DMS53 treated with DMSO at 0.1 percent for 48 hours (cell line): ENCODE measurements around the gene CCDC152.
"Not testable (repeated sequence)": the region's sequence is repeated elsewhere in the genome, so short reads cannot be mapped to it uniquely, and the experiment has no call there.

Experiments used
- DNase-seq: peaks from one replicate; lab custom pipeline; 2025; ENCODE audit not compliant: unreplicated experiment; lab: John Stamatoyannopoulos, UW

The CCDC152 gene, protein sequence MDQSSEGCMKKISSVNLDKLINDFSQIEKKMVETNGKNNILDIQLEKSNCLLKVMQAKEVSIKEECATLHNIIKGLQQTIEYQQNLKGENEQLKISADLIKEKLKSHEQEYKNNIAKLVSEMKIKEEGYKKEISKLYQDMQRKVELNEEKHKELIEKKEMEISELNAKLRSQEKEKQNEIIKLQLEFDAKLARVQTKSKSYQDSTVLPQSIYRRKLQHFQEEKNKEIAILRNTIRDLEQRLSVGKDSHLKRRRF

DNA sequence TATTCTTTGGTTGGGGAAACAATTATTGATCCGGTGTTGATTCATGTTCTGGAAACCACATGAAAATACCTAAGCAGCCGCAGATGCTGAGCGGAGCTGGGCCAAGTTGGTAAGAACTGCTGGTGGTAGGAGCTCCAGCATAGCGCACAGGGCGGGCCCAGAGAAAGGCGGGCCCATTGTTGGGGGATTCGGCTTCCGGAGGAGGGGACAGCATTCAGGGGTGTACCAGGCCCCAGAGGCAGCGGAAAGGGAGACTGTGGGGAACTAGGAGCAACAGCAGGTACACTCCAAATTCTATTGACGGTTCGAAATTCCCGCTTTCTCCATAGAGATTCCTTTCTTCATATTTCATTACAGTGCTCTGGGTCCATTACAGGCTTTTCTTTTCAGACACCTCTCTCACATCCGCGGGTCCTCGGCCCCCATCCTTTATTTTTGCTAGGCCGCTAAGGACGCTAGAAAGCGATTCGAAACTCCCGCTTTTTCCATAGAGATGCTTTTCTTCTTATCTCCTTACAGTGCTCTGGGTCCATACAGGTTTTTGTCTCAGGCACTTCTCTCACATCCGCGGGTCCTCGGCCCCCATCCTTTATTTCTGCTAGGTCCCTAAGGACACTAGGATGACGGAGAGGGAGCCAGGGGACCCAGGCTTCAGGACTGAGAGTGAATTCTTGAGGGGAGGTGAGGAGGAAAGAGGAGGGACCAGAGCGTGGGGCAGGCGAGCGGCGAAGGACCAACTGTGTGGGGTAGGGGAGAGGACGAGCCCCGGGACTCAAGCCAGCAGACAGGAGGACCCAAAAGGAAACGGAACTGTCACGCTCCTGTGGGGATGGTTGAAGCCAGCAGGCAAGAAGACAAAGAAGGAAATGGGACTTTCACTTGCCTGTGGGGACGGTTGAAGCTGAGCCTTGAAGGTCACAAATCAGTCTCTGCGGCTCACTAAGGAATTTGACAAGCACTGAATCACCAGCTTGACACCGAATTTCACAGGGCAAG lies at the start of gene CCDC152:
TSS of gene CCDC152 (plus strand) at position 213 of the 996 bp plus-strand sequence. CDS start 2,304 bp downstream, outside the sequence.
- no peak for DNase-seq

DNA sequence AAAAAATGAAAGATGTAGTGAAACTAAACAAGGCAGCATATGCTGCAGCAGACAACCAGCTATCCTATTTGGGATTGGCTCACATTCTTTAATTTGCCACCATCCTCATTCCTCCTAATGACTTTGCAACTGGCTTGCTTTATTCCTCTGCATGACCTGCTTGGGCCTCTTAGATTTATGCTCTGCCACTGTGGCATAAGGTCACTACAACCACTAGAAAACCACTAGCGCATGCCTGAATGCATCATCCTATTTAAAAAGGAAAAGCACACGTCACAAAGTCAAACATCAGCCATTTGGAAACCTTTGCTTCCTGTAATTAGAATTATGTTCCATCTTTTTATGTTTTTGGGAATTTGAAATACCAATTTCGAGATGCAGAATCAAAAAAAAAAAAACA lies 40.8 kb upstream of the CCDC152 start:
- DNase-seq = peak; percentile 1

DNA sequence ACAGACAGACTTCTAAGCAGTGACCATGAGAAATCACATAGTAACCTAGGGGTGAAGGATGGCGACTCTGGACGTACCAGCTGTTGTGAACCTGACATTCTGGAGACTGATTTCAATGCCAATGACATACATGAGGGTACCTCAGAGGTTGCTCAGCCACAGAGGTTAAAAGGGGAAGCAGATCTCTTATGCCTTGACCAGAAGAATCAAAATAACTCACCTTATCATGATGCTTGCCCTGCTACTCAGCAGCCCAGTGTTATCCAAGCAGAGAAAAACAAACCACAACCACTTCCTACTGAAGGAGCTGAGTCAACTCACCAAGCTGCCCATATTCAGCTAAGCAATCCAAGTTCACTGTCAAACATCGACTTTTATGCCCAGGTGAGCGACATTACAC lies 38.0 kb upstream of the CCDC152 start:
- DNase-seq = no peak

DNA sequence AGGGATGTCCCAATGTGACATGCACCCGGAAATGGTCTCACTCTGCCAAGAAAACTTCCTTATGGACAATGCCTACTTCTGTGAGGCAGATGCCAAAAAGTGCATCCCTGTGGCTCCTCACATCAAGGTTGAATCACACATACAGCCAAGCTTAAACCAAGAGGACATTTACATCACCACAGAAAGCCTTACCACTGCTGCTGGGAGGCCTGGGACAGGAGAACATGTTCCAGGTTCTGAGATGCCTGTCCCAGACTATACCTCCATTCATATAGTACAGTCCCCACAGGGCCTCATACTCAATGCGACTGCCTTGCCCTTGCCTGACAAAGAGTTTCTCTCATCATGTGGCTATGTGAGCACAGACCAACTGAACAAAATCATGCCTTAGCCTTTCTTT lies 37.6 kb upstream of the CCDC152 start:
- DNase-seq = no peak

DNA sequence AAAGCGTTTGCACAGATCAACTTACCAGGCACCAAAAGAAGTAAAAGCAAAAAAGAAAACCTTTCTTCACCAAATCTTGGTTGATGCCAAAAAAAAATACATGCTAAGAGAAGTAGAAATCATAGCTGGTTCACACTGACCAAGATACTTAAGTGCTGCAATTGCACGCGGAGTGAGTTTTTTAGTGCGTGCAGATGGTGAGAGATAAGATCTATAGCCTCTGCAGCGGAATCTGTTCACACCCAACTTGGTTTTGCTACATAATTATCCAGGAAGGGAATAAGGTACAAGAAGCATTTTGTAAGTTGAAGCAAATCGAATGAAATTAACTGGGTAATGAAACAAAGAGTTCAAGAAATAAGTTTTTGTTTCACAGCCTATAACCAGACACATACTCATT lies 36.4 kb upstream of the CCDC152 start:
- DNase-seq = no peak

DNA sequence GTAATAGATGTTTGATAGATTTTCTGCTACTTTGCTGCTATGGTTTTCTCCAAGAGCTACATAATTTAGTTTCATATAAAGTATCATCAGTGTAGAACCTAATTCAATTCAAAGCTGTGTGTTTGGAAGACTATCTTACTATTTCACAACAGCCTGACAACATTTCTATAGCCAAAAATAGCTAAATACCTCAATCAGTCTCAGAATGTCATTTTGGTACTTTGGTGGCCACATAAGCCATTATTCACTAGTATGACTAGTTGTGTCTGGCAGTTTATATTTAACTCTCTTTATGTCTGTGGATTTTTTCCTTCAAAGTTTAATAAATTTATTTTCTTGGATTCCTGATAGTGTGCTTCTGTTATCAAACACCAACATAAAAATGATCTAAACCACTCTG lies 35.1 kb upstream of the CCDC152 start:
- no peak for DNase-seq

DNA sequence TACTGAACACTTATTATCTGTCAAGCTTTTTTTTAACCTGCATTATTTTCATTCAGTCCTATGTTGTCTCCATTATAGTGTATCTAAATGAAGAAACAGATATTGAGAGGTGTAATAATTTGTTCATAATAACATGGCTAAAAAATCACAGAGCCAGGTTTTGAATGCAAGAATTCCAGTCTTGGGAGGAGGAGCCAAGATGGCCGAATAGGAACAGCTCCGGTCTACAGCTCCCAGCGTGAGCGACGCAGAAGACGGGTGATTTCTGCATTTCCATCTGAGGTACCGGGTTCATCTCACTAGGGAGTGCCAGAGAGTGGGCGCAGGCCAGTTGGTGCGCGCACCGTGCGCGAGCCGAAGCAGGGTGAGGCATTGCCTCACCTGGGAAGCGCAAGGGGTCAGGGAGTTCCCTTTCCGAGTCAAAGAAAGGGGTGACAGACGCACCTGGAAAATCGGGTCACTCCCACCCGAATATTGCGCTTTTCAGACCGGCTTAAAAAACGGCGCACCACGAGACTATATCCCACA lies 22.0 kb upstream of the CCDC152 start:
- DNase-seq = not testable (repeated sequence)

DNA sequence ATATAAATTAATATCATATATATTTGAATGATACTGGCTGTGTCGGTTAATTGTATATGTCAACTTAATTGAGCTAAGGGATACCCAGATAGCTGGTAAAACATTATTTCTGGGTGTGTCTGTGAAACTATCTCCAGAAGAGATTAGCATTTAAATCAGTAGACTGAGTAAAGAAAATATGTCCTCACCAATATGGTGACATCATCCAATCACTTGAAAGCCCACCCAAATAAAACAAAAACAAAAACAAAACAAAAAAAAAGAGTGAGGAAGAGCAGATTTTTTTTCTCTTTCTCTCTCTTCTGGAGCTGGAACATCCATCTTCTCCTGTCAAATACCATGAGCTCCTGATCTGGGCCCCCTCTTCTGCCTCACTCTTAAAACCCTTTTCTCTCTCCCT lies 15.7 kb upstream of the CCDC152 start:
- DNase-seq = no peak

DNA sequence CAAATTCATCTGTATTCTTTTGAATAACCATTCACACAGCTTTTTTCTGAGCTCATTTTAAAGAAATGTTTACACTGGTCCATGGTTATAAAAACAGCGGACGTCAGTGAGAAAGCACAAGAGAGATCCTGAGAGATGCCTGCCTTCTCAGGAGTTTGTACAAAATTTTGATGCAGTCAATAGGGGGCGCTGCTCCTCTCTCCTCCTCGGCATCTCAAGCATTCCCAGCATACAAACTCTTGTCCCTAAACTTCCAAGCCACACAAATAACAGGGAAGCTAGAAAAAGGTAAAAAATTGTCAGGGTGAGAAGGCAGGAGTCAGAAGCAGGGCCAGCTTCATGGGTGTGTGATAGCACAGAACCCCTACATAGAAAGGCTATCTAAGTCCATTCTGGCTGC lies 11.2 kb upstream of the CCDC152 start:
- no peak for DNase-seq

DNA sequence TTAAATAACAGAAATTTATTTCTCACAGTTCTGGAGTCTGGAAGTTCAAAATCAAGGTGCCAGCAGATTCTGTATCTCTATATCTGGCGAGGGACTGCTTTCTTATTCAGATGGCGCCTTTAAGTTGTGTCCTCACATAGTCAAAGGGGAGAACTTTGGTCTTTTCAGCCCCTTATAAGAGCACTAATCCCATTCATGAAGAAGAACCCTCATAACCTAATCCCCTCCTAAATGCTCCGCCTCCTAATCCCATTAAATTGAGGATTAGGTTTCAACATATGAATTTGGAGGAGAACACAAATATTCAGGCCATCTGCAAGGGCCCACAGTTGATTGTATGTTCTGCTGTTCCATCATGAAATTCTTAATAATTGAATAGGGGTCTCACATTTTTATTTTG lies 10.8 kb upstream of the CCDC152 start:
- no peak for DNase-seq

DNA sequence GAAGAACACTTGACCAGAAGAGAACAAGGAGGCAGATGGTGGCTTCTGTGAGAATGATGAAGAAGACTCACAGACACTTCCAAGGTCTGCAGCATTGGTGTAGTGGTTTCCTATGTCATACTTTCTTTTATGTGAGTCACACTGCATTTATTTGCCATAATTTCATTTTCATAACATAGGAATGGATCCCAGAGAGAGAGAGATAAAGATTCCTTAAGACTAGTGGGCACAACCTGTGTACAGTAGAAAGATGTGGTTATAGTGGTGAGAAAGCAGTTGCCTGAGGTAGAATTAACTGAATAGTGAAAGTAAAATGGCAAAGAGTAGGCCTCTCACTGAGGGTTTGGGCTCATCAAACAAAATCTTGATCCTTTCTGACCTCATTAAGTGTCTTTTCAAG lies 7.6 kb upstream of the CCDC152 start:
- no peak for DNase-seq

DNA sequence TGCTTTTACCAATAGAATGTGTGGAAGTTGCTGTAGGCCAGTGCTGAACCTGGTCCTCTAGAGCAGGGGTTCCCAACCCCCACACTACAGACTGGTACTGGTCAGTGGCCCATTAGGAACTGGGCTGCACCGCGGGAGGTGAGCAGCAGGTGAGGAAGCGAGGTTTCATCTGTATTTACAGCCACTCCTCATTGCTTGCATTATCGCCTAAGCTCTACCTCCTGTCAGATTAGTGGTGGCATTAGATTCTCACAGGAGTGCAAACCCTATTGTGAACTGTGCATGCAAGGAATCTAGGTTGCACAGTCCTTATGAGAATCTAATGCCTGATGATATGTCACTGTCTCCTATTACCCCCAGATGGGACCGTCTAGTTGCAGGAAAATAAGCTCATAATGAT lies 6.1 kb upstream of the CCDC152 start:
- DNase-seq = no peak

DNA sequence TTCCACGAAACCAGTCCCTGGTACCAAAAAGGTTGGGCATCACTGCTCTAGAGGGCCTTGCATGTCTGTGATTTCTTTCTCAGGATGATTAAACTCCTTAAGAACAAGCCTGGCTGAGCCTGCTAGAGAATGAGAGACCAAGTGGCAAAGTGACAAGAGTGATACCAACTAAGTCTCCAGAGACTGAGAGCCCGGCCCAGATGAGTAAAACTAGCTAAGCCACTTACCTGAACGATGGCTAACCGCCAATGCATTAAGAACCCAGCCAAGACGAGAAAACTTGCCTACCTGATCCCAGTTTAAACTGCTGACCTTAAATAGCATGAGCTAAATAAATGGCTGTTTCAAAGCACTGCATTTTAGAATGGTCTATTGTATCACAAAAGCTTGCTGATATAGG lies 5.6 kb upstream of the CCDC152 start:
- DNase-seq = no peak

DNA sequence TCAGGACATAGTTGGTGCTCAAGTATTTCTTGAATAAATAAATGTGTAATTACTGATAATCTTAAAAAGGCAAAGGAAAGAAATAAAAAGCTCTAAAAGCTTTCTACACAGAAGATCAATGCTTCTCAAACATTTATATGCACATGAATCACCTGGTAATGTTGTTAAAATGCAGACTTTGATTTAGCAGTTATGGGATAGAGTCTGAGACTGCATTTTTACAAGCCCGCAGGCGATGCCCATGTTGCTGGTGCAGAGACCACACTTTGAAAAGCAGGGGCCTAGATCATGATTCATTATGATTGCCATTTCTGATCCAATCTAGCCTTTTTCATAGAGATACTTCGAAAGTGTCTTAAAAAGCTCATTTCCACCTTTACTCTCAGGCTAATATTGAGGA lies 3.5 kb upstream of the CCDC152 start:
- DNase-seq = no peak

DNA sequence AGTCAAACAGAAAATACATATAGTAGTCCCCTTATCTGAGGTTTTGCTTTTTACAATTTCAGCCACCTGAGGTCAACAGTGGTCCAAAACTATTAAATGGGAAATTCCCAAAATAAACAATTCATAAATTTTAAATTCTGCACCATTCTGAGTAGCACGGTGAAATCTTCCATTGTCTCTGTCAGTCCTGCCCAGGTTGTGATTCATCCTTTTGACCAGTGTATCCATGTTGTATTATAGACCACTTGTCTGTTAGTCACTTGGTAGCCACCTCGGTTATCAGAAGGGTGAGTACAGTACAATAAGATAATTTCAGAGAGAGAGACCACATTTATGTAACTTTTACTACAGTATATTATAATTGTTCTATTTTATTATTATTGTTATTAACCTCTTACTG lies 2.8 kb downstream of the CCDC152 start:
- DNase-seq = no peak

DNA sequence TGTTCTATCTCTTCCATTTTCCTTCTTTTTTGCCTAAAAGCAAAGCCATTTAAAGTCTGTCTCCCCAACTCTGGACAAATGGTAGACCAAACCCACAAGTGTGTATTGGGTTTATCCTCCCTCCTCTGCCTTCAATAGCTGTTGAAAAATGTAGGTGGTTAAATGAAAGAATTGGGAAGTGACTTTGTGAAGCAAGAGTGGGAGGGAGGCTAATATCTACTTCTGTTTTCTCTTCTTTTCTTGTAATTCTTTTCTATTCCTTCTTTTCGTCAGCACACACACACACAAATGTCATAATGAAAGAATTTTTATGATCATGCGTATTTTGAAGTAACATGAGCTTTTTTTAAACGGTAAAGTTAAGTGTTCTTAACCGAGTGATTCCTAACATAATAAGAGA lies 3.8 kb downstream of the CCDC152 start:
- no peak for DNase-seq

DNA sequence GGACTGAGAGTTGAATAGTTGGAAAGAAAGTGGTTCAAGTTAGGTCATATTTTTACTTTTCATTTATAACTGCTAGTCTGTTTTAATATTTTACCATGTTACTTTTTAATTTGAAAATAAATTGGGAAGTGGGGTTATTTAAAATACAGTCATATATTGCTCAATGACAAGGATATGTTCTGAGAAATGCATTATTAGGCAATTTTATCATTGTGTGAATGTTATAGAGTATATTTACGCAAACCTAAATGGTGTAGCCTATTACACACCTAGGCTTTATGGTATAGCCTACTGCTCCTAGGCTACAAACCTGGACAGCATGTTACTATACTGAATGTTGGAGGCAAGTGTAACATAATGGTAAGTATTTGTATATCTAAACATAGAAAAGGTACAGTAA lies 5.2 kb downstream of the CCDC152 start:
- no peak for DNase-seq

DNA sequence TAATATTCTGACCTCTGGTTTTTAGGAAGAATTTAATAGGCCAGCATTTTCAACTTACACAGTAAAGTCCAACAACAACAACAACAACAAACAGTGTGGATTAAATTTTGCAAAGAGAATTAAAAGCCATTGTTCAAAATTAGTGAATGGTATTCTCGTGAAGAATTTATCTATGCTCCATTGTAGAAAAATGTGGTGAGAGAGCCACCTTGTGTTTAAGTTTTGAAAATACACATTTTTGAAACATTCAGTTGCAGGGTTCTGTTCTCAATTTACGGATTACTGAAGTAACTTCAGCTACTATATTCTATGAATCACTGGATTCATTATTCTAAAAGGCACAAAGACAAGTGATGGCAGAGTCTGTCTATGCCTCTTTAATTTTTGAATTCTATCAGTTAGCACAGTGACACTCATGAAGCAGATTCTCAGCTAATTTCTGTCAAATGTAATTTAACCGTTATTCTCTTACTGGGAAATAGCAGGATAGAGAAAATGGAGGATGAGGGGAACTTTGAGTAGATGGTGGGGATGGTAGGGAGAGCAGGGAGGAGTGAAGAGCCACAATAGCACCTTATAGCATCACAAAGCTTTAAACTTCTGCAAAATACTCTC lies 11.0 kb downstream of the CCDC152 start:
- peak; percentile 34 for DNase-seq

DNA sequence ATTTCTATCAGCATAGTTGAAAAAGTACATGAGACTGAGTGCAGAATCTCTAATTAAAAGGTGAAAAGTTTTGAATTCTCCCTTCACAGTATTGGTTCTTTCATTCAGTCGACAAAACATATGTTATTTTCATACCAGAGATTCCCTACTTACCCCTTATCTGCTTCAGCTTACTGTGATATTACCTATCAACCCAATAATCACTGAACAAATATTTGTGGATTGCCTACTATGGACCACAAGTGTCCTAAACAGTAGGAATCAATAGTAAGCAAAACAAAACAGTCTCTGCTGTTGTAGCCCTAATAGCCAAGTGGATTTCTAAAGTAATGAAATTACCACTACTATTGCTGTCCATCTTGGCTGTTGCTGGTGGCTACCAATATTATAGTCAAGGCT lies 11.5 kb downstream of the CCDC152 start:
- DNase-seq = no peak

DNA sequence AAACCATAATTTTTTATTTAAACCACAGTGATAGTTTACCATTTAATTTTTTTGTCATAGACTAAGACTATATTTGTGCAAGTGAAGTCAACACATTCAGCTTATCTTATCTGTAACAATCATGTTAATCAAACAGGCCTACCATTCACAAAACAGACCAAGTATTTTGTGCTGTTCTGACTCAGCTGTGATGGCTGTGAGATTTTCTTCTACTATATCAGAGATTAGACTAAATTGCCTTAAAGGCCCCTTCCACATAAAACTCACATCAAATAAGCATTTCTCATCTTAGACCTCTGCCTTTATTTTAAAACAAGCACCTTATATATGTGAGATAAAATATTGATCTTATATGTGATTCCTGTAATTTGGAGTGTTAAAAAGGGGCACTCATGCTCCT lies 13.4 kb downstream of the CCDC152 start:
- no peak for DNase-seq

DNA sequence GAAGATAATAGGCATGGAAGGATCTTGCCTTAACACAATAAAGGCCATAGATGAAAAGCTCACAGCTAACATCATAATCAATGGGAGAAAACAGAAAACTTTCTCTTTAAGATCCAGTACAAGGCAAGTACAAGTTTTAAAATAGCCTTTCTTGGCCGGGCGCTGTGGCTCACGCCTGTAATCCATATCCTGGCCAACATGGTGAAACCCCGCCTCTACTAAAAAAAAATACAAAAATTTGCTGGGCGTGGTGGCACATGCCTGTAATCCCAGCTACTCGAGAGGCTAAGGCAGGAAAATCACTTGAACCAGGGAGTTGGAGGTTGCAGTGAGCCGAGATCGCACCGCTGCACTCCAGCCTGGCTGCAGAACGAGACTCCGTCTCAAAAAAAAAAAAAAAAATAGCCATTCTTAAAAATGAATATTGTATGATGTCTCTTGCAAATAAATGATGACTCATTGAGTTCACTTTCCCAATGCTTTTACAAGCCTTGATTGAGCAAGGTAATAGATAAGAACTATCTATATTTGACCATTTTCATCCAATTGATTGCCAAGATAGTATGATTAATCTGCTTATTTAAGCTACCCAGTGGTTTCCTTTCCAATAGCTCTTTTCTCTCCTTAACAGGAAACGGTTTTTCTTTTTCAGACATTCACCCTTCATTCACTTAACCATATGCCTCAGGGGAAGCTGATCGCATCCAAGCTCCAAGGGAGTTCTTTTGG lies 15.8 kb downstream of the CCDC152 start:
- DNase-seq = no peak
